Choroid plexus epithelial cell (primary cell): ENCODE results near the gene ZNF670.

Experiments
- DNase-seq: peaks from one replicate; pipeline ENCODE4 v3.0.0-alpha.2; 2010; ENCODE audit warnings: low read depth
- H3K4me3 ChIP-seq: 2 replicates; pipeline ENCODE4 v1.5.1; 2011; ENCODE audit warnings: low read depth, mild to moderate bottlenecking, control low read depth, low read length, moderate library complexity
- TF ChIP-seq, protein P1 (sequence below): conservative IDR thresholded peaks from 2 replicates; pipeline ENCODE4 v1.5.1; 2011; ENCODE audit warnings: low read depth, mild to moderate bottlenecking, control low read depth, inconsistent platforms, low read length, moderate library complexity

ZNF670 gene

DNA sequence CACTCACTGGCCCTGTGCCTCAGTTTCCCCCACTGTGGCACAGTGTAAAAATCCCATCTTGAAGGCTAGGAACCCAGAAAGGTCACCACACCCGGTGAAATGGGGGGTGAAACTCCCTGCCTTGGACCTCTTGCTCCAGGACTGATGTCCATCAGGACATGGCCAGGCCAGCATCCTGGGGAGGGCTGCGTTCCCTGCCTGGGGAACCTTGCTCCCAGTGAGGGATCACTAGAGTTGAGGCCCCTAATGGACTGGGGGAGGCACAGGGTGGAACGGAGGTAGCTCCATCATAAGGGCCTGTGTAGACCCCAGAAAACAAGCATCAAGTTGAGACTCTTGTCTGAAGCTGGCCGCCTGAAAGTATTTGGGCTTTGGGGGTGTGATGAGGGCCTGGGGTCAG lies 10.4 kb upstream of the ZNF670 start:
- DNase-seq: no peak
- TF ChIP-seq, protein P1, sequence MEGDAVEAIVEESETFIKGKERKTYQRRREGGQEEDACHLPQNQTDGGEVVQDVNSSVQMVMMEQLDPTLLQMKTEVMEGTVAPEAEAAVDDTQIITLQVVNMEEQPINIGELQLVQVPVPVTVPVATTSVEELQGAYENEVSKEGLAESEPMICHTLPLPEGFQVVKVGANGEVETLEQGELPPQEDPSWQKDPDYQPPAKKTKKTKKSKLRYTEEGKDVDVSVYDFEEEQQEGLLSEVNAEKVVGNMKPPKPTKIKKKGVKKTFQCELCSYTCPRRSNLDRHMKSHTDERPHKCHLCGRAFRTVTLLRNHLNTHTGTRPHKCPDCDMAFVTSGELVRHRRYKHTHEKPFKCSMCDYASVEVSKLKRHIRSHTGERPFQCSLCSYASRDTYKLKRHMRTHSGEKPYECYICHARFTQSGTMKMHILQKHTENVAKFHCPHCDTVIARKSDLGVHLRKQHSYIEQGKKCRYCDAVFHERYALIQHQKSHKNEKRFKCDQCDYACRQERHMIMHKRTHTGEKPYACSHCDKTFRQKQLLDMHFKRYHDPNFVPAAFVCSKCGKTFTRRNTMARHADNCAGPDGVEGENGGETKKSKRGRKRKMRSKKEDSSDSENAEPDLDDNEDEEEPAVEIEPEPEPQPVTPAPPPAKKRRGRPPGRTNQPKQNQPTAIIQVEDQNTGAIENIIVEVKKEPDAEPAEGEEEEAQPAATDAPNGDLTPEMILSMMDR: no peak
- H3K4me3 ChIP-seq: no peak overlapping the region

DNA sequence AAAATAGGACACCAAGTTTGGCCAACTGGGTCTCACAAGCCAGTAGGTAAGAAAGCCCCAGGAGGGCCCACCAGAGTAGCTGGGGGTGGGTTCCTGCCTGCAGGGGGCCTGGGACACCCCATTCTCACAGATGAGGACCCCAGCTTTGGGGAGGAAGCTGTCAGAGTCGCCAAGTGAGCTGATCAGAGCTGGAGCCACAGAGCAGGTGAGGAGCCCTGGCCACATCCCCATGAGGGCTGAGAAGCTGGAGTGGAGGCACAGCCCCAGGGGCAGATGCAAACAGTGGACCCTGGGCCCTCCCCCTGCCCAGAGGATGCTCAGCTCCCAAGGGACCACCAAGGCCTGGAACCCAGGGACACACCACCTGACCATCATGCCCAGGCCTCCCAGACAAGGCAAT lies 8.6 kb upstream of the ZNF670 start:
- TF ChIP-seq, protein P1: no peak
- H3K4me3 ChIP-seq: no peak overlapping the region
- no peak for DNase-seq

DNA sequence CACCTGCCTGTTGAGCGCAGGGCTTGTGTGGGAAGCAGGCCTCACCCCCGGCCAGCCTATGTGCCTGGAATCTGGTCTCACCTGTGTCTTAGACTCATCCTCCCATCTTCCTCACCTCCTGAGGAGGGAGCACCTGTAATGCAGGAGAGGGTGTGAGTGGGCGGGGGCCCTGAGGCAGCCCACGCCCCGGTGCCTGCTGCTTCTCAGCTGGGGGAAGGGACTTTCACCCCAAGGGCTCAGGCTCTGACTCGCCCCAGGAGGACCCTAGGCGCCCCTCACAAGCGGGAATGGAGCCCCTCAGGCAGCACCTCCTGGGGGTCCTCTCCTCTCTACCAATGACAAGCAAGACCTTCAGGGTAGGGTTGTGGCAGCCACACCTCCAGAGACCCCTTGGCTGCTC lies 6.7 kb upstream of the ZNF670 start:
- DNase-seq: no peak
- H3K4me3 ChIP-seq: no peak overlapping the region
- TF ChIP-seq, protein P1: no peak

DNA sequence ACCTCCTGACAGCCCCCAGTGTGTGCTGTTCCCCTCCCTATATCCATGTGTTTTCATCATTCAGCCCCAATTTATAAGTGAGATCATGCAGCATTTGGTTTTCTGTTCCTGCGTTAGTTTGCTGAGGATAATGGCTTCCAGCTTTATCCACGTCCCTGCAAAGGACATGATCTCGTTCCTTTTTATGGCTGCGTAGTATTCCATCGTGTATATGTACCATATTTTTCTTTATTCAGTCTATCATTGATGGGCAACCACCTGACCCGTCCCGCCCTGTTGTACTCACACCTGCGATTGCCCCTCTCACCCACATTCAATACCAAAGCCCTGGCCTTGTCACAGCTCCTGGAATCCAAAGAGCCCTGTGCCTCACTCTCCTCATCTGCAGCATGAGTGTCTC lies 6.2 kb upstream of the ZNF670 start:
- no peak overlapping the region for H3K4me3 ChIP-seq
- TF ChIP-seq, protein P1: no peak

DNA sequence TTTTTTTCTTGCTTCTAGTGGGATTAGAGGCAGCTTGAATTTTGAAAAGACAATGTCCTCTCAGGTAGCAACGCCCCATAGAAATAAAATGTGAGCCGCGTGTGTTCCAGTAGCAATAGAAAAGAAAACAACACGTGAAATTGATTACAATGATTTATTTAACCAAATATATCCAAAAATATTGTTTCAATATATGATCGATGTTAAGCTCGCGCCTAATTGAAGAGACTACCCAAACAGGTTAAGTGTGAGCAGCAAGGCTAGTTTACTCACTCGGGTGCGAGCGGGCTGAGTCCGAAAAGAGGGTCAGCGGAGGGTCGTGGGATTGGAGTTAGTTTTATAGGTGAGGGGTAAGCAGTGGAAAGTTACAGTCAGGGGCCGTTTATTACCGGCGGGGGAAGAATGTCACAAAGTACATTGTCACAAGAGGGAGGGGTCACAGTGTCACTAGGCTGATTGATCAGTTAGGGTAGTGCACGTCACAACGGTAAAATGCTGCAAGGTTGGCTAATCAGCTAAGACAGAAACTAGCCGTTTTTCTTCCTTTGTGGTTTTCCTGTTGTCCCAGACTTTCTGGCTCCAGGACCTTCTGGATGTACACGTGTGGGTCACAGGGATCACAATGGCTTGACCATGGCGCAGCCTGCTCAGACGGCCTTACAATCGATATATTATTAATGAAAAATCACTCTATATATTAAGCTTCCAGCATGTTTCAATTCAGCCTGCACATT lies 697 bp upstream of the ZNF670 start:
- TF ChIP-seq, protein P1: no peak
- no peak for DNase-seq
- peak overlapping the region; percentile 23 for H3K4me3 ChIP-seq

More for the DNA sequence above, 6.2 kb upstream of the ZNF670 start:
- no peak for DNase-seq

DNA sequence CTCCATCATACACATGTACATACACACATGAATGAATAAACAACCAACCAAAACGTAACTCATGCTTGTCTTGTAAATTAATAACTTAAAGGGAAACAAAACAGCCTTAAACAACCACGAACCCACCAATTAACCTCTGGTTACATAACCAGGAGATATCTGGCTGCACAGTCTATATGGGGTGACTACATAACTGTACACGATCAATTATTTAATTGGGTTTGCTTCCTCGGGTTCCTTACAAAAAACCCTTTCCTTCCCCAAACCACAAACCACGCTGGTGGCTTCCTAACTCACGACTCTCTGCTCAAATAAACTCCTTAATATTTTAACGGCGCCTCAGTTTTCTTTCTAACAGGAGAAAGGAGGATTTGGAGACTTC lies 744 bp downstream of the ZNF670 start:
- TF ChIP-seq, protein P1: no peak
- peak overlapping the region; percentile 91 for H3K4me3 ChIP-seq
- DNase-seq: peak; percentile 13

DNA sequence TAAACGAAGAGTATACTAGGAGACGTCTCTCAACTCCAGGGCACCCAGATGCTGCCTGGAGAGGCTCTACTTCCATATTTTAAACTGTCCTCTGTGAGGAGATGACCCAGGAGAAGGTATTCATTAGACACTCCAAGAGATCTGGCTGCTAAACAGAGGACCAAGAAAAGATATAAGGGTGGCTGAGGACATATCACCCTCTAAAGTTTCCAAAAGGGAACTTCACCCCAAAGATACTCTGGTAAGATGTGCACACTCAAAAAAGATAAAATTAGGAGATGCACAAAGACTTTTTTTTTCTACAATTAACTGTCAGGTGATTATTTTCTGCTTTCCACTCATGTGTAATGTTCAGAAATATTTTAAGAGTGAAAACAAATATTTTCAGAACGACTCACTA lies 1.4 kb downstream of the ZNF670 start:
- TF ChIP-seq, protein P1: peak; percentile 37
- H3K4me3 ChIP-seq: no peak overlapping the region
- peak; percentile 32 for DNase-seq
